ENCODE data around the gene RNF220.

- TF ChIP-seq CTCF (IDR thresholded peaks at IDR 0.05 in 2 of 3, conservative IDR thresholded peaks at IDR 0.05 in 1 of 3; ENCODE audit: insufficient read depth in 2 of 3, low read depth in 1 of 3, low read length in 3 of 3) = no peak
- TF ChIP-seq THRA (IDR thresholded peaks at IDR 0.05) = no peak
- TF ChIP-seq BACH1 (tag; IDR thresholded peaks at IDR 0.05) = no peak
- no peak for TF ChIP-seq STAT5A (IDR thresholded peaks at IDR 0.05; ENCODE audit: borderline replicate concordance, low read length)
- no peak for TF ChIP-seq GABPA (tag; conservative IDR thresholded peaks at IDR 0.05; ENCODE audit: low read depth)
- TF ChIP-seq CBX1 (IDR thresholded peaks at IDR 0.05; ENCODE audit: low read depth) = no peak
- no peak for TF ChIP-seq SRSF9 (IDR thresholded peaks at IDR 0.05; ENCODE audit: borderline replicate concordance, low read depth, low read length)
- TF ChIP-seq SREBF2 (CRISPR knock-in tag; IDR thresholded peaks at IDR 0.05) = no peak
- TF ChIP-seq POLR2A (conservative IDR thresholded peaks at IDR 0.05) = no peak
- TF ChIP-seq EZH2 (IDR thresholded peaks at IDR 0.05; ENCODE audit: borderline replicate concordance, low read depth, low read length) = no peak
- TF ChIP-seq MXI1 (IDR thresholded peaks at IDR 0.05; ENCODE audit: low read depth, low read length) = no peak
Measured at GRCh38 chr1:44628962-44629756, 224.1 kb downstream of the RNF220 start.

Measured in K562 (cell line).